Liver (tissue), 3 donors: ENCODE measurements around the gene ALAS1.

Experiments used
- CTCF ChIP-seq: fragments of 150-350 bp; IDR thresholded peaks from 2 replicates; pipeline ENCODE4 v1.5.1; 2017; ENCODE audit warnings: improper control_type of control experiment, low read depth, low read length; ENCODE audit not compliant: missing input control
- EGR1 ChIP-seq, 2 donors: IDR thresholded peaks; 2 replicates each; pipeline ENCODE4 v1.6.1; 2016 to 2018; ENCODE audit warnings: antibody characterized with exemption in 2 of 2, low read depth in 2 of 2
- HNF4G ChIP-seq: IDR thresholded peaks from 2 replicates; pipeline ENCODE4 v1.6.1; 2016; ENCODE audit warnings: antibody characterized with exemption
- JUND ChIP-seq, 2 donors: IDR thresholded peaks; 2 replicates each; pipeline ENCODE4 v1.6.1; 2016; ENCODE audit warnings: antibody characterized with exemption in 2 of 2
- RAD21 ChIP-seq, 2 donors: IDR thresholded peaks; 2 replicates each; pipeline ENCODE4 v1.6.1; 2016; ENCODE audit warnings: antibody characterized with exemption in 2 of 2, mild to moderate bottlenecking in 2 of 2
- REST ChIP-seq: IDR thresholded peaks from 2 replicates; pipeline ENCODE4 v1.6.1; 2016; ENCODE audit warnings: antibody characterized with exemption, mild to moderate bottlenecking
- ZBTB33 ChIP-seq: IDR thresholded peaks from 2 replicates; pipeline ENCODE4 v1.6.1; 2016; ENCODE audit warnings: antibody characterized with exemption
- donor health status: healthy.
- donor health status: healthy.

GRCh38 chr3:52149726-52150125, 48.2 kb upstream of the ALAS1 start:
- TF ChIP-seq ZBTB33 = no peak
- no peak for TF ChIP-seq CTCF
- TF ChIP-seq EGR1 (IDR thresholded peaks at IDR 0.05; ENCODE audit: low read depth in 2 of 2) = no peak
- TF ChIP-seq JUND (IDR thresholded peaks at IDR 0.05) = no peak
- TF ChIP-seq HNF4G = no peak
- no peak for TF ChIP-seq REST
- no peak for TF ChIP-seq RAD21 (IDR thresholded peaks at IDR 0.05)
